Measurements from ENCODE around the gene ZBTB16.

ZBTB16 gene

GRCh38 chr11:114089748-114090147 is 30.2 kb downstream of the ZBTB16 start:
- ChIA-PET POLR2A (no interaction called here), CTCF (no interaction called here)
- no peak for DNase-seq (ENCODE audit: extremely low spot score)
- TF ChIP-seq FOXA1 (IDR thresholded peaks at IDR 0.05) (no peak), LEF1 (IDR thresholded peaks at IDR 0.05; ENCODE audit: borderline replicate concordance) (no peak), HDGF (IDR thresholded peaks at IDR 0.05; ENCODE audit: borderline replicate concordance) (no peak), NFRKB (IDR thresholded peaks at IDR 0.05) (no peak), FOXM1 (IDR thresholded peaks at IDR 0.05; ENCODE audit: borderline replicate concordance) (no peak), FOXK2 (IDR thresholded peaks at IDR 0.05) (no peak), BHLHE40 (IDR thresholded peaks at IDR 0.05; ENCODE audit: borderline replicate concordance) (no peak), ELF4 (IDR thresholded peaks at IDR 0.05) (no peak), TARDBP (IDR thresholded peaks at IDR 0.05) (no peak), ZNF384 (IDR thresholded peaks at IDR 0.05) (no peak), ARNT (IDR thresholded peaks at IDR 0.05) (no peak), L3MBTL2 (conservative IDR thresholded peaks at IDR 0.05) (no peak)
- TF ChIP-seq, protein P1, sequence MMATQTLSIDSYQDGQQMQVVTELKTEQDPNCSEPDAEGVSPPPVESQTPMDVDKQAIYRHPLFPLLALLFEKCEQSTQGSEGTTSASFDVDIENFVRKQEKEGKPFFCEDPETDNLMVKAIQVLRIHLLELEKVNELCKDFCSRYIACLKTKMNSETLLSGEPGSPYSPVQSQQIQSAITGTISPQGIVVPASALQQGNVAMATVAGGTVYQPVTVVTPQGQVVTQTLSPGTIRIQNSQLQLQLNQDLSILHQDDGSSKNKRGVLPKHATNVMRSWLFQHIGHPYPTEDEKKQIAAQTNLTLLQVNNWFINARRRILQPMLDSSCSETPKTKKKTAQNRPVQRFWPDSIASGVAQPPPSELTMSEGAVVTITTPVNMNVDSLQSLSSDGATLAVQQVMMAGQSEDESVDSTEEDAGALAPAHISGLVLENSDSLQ (IDR thresholded peaks at IDR 0.05): no peak

DNA sequence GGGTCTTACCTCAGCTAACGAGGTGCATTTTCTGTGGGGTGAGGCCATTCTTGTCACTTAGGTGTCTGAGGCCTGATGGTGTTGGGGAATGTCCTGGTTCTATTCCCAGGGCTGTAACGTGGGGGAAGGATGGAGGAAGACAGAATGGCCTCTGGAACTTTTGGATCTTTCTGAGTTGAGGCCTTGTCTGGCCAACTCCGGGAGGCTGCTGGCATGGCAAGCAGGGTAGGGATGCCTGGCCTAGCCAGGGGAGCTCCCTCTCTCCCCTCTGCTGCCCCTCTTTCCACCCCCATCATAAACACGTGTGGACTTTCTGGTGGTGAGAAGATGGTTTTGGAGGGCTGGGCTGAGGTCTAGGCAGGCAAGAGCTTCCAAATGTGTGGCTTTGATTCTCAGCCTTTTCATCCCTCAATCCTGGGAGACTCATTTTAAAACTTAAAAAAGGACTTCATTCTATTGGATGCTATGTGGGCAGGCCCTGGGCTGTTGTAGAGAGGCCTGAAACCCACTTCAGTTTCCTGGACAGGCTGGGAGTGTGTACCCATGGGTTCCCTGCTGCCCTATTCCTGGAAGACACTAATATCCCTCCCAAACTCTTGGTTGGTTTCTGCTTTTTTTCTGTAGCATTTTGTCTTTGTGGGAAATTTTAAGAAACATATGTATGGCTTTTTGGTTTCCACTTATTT is 30.9 kb downstream of the ZBTB16 start:
- POLR2A ChIA-PET: no interaction called here
- CTCF ChIA-PET: no interaction called here
- DNase-seq (ENCODE audit: extremely low spot score): no peak
- TF ChIP-seq BHLHE40 (IDR thresholded peaks at IDR 0.05; ENCODE audit: borderline replicate concordance): no peak
- TF ChIP-seq NFRKB (IDR thresholded peaks at IDR 0.05): no peak
- TF ChIP-seq LEF1 (IDR thresholded peaks at IDR 0.05; ENCODE audit: borderline replicate concordance): no peak
- TF ChIP-seq SUZ12 (IDR thresholded peaks at IDR 0.05): no peak
- TF ChIP-seq HDGF (IDR thresholded peaks at IDR 0.05; ENCODE audit: borderline replicate concordance): no peak
- TF ChIP-seq, protein P1 (IDR thresholded peaks at IDR 0.05): no peak
- no peak for TF ChIP-seq CTBP1 (IDR thresholded peaks at IDR 0.05; ENCODE audit: borderline replicate concordance)
- TF ChIP-seq TARDBP (IDR thresholded peaks at IDR 0.05): no peak
- TF ChIP-seq ARNT (IDR thresholded peaks at IDR 0.05): no peak
- no peak for TF ChIP-seq SP1 (IDR thresholded peaks at IDR 0.05)
- TF ChIP-seq FOXK2 (IDR thresholded peaks at IDR 0.05): no peak
- TF ChIP-seq FOXM1 (IDR thresholded peaks at IDR 0.05; ENCODE audit: borderline replicate concordance): no peak

DNA sequence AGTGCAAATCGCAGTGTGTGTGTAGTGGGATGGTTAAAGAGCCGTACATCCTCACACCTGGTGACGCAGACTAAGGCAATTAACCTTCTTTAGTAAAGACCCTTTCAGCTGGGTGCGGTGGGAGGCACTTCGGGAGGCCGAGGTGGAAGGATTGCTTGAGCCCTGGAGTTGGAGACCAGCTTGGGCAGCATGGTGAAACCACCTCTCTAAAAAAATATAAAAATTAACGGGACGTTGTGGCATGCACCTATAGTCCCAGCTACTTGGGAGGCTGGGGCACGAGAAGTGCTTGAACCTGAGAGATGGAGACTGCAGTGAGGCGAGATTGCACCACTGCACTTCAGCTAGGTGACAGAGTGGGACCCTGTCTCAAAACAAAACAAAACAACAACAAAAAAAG is 31.5 kb downstream of the ZBTB16 start:
- CTCF ChIA-PET: no interaction called here
- no peak for DNase-seq (ENCODE audit: extremely low spot score)
- POLR2A ChIA-PET: no interaction called here
- TF ChIP-seq L3MBTL2 (conservative IDR thresholded peaks at IDR 0.05): no peak
- TF ChIP-seq ARNT (IDR thresholded peaks at IDR 0.05): no peak
- no peak for TF ChIP-seq ELF4 (IDR thresholded peaks at IDR 0.05)
- no peak for TF ChIP-seq LEF1 (IDR thresholded peaks at IDR 0.05; ENCODE audit: borderline replicate concordance)

GRCh38 chr11:114091516-114092397 is 32.2 kb downstream of the ZBTB16 start:
- TF ChIP-seq SP1 (IDR thresholded peaks at IDR 0.05): no peak
- no peak for TF ChIP-seq NFRKB (IDR thresholded peaks at IDR 0.05)
- ChIA-PET CTCF (no interaction called here), POLR2A (no interaction called here)
- no peak for DNase-seq (ENCODE audit: extremely low spot score)

DNA sequence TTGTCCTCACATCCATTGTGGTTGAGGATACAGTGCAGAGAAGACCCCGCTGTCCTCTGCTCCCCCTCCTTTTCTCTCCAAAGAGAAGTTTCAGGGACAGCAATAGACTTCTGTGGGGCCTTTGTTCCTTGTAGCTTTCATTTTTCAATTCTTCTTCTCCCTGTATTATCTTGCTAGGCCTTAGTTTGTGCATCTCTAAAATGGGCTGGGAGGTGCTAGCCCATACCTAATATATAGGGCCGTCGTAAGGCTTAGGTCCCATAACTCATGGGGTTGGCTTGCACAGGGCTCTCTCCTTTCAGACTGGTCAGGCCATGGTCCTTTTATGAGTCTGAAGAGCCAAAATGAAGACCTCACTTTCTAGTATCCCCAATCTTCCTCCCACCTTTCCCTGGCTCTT is 33.0 kb downstream of the ZBTB16 start:
- ChIA-PET POLR2A (no interaction called here), CTCF (no interaction called here)
- DNase-seq (ENCODE audit: extremely low spot score): no peak
- TF ChIP-seq TARDBP (IDR thresholded peaks at IDR 0.05) (no peak), LEF1 (IDR thresholded peaks at IDR 0.05; ENCODE audit: borderline replicate concordance) (no peak), HDGF (IDR thresholded peaks at IDR 0.05; ENCODE audit: borderline replicate concordance) (no peak), FOXM1 (IDR thresholded peaks at IDR 0.05; ENCODE audit: borderline replicate concordance) (no peak), BHLHE40 (IDR thresholded peaks at IDR 0.05; ENCODE audit: borderline replicate concordance) (no peak), FOXA1 (IDR thresholded peaks at IDR 0.05) (no peak), NFRKB (IDR thresholded peaks at IDR 0.05) (no peak), SUZ12 (IDR thresholded peaks at IDR 0.05) (no peak), CTBP1 (IDR thresholded peaks at IDR 0.05; ENCODE audit: borderline replicate concordance) (no peak), SP1 (IDR thresholded peaks at IDR 0.05) (no peak), FOXK2 (IDR thresholded peaks at IDR 0.05) (no peak), L3MBTL2 (conservative IDR thresholded peaks at IDR 0.05) (no peak), ZNF384 (IDR thresholded peaks at IDR 0.05) (no peak), ARNT (IDR thresholded peaks at IDR 0.05) (no peak), ELF4 (IDR thresholded peaks at IDR 0.05) (no peak)
- TF ChIP-seq, protein P1 (IDR thresholded peaks at IDR 0.05): no peak

- TF ChIP-seq FOXK2 (IDR thresholded peaks at IDR 0.05) (no peak), ELF4 (IDR thresholded peaks at IDR 0.05) (no peak), HDGF (IDR thresholded peaks at IDR 0.05; ENCODE audit: borderline replicate concordance) (no peak), FOXA1 (IDR thresholded peaks at IDR 0.05) (no peak), L3MBTL2 (conservative IDR thresholded peaks at IDR 0.05) (no peak), TARDBP (IDR thresholded peaks at IDR 0.05) (no peak), SP1 (IDR thresholded peaks at IDR 0.05) (no peak), BHLHE40 (IDR thresholded peaks at IDR 0.05; ENCODE audit: borderline replicate concordance) (no peak), LEF1 (IDR thresholded peaks at IDR 0.05; ENCODE audit: borderline replicate concordance) (no peak), FOXM1 (IDR thresholded peaks at IDR 0.05; ENCODE audit: borderline replicate concordance) (no peak)
- TF ChIP-seq, protein P1 (IDR thresholded peaks at IDR 0.05): no peak
- no peak for DNase-seq (ENCODE audit: extremely low spot score)
- CTCF ChIA-PET: no interaction called here
- POLR2A ChIA-PET: no interaction called here
Observed at GRCh38 chr11:114092953-114093352, 33.4 kb downstream of the ZBTB16 start.

Data from HEK293T (cell line).